BJ (cell line): ENCODE measurements around the gene RTN4R. TPM values are rescaled to one million over a fixed set of nuclear protein-coding genes. Genes with fewer than 3 reads are reported as not detected.

ENCODE experiments used
- CTCF ChIA-PET: fragments of 350-600 bp; formaldehyde crosslinking; extraction: SDS; loops from one replicate; lab custom pipeline; 2021; ENCODE audit warnings: antibody characterized with exemption, inconsistent platforms; lab: Yijun Ruan, JAX
- POLR2A ChIA-PET: fragments of 300-600 bp; sonication (Branson Sonifier 250); formaldehyde crosslinking; extraction: SDS; loops from one replicate; lab custom pipeline; 2021; ENCODE audit warnings: antibody characterized with exemption; lab: Charles Lee
- DNase-seq: peaks from one replicate; pipeline ENCODE4 v3.0.0-alpha.2; 2011; ENCODE audit warnings: low read depth
- H3K27me3 ChIP-seq: 2 replicates; pipeline ENCODE4 v1.6.0; 2011; ENCODE audit warnings: low read length; ENCODE audit not compliant: control insufficient read depth, insufficient read depth
- H3K36me3 ChIP-seq: 2 replicates; pipeline ENCODE4 v1.5.1; 2011; ENCODE audit warnings: low read length; ENCODE audit not compliant: control insufficient read depth, insufficient read depth
- H3K4me3 ChIP-seq: 2 replicates; pipeline ENCODE4 v1.5.1; 2011; ENCODE audit warnings: low read depth, mild to moderate bottlenecking, control low read depth, low read length
- polyA plus RNA-seq: library from polyadenylated mRNA; depleted of rRNA; stranded (reverse); fragments of >200 nt; gene quantifications from 2 replicates; pipeline ENCODE4 v1.2.3, GENCODE V29; 2011
- TF ChIP-seq, protein P1 (sequence below): IDR thresholded peaks from 2 replicates; pipeline ENCODE4 v1.5.1; 2011; ENCODE audit warnings: low read depth, mild to moderate bottlenecking, control low read depth, inconsistent platforms, low read length, moderate library complexity; ENCODE audit not compliant: insufficient read depth

Gene RTN4R
- polyA plus RNA-seq, 1 experiment: 0.77 TPM

DNA sequence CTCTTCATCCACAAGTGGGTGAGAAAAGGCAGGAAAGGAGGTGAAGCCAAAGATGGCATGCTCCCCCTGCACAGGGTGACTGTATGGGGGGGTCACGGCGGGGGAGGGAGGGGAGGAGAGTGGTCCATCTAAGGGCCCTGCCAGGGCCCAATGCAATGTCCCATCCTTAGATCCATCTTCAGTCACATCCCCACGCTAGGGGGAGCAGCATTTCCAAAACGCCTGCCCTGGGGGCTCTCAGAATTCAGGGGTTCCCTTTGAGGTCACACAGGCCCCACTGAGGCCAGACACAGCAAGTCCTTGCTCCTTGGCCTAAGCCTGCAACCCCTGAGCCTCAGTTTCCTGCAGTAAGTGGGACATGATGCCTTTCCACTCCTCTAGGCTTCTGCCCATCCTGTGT, 52.4 kb downstream of the RTN4R start:
- H3K27me3 ChIP-seq: no peaks in the 10 kb centered on the region; the same call in 1 of the 2 replicates
- ChIA-PET POLR2A (no interaction called here), CTCF (no interaction called here)
- DNase-seq: no peak
- H3K4me3 ChIP-seq: no peak overlapping the region
- H3K36me3 ChIP-seq: no peaks in the 10 kb centered on the region
- TF ChIP-seq, protein P1, sequence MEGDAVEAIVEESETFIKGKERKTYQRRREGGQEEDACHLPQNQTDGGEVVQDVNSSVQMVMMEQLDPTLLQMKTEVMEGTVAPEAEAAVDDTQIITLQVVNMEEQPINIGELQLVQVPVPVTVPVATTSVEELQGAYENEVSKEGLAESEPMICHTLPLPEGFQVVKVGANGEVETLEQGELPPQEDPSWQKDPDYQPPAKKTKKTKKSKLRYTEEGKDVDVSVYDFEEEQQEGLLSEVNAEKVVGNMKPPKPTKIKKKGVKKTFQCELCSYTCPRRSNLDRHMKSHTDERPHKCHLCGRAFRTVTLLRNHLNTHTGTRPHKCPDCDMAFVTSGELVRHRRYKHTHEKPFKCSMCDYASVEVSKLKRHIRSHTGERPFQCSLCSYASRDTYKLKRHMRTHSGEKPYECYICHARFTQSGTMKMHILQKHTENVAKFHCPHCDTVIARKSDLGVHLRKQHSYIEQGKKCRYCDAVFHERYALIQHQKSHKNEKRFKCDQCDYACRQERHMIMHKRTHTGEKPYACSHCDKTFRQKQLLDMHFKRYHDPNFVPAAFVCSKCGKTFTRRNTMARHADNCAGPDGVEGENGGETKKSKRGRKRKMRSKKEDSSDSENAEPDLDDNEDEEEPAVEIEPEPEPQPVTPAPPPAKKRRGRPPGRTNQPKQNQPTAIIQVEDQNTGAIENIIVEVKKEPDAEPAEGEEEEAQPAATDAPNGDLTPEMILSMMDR: 0 out of 2 replicates have a peak, but pooled peaks have one; percentile 12

DNA sequence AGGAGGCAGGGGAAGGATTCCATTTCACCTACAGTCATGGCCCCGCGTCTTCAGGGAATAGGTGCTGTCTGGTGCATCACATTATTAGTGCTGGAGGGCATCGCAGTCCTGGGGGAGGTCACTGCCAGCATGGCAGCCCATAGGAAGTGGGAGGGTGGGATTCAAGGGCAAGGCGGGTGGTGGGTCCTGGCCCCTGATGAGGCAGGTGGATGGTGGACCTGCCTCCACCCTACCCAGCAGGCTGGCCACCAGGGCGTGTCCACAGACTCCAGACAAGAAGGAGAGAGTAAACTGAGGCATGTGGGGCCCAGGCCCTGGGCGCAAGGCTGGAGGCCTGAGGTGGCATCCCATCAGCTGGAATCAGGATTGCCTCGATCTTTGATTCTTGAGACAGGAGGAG, 53.3 kb downstream of the RTN4R start:
- Histone ChIP-seq H3K4me3 (no peak overlapping the region), H3K27me3 (no peaks in the 10 kb centered on the region; the same call in 1 of the 2 replicates), H3K36me3 (no peaks in the 10 kb centered on the region)
- POLR2A ChIA-PET: no interaction called here
- no peak for DNase-seq
- TF ChIP-seq, protein P1: no peak
- CTCF ChIA-PET: no interaction called here

DNA sequence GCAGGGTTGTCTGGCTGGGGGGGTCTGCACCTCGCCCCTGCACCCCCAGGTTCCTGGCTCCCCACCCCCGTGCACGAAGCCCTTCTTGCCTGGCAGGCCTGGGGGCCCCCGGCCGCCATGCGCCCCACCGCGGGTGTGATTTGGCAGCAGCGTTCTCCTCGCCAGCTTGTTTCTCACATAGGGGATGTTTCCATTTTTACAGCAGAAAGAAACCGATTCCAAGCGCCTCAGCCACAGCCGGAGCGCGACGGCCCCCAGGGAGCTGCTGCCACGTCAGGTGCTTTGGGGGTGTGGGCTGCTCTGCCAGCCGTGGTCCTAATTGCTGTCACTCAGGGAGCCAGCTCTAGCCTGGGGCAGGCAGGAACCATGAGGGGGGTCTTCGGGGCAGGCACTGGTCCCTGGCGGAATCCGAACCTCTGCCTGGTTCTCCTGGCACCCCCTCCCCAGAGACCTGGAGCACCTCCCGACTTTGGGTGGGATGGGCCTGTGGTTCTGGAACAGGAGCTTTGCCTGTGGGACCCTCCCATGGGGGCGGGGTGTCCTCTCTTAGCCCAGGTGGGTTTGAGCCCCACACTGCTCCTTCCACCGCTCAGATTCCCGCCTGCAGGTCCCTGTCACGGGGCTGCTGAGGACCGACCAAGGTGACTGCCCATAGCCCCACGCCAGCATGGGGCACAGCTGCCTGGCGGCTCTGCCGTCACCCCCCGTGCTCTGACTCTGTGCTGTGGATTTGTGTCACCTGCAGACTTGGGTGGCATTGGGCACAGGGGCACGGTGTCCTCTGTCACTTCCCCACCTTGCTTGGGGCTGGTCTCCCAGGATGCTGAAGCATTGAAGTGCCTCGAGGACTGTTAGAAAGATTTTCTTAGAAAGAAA, 54.0 kb downstream of the RTN4R start:
- CTCF ChIA-PET: interaction anchor here (1.2 kb wide), 1 partner anchor 10 kb away, joined by 3 read pairs; no protein-coding TSS in a partner anchor
- no peaks in the 10 kb centered on the region; the same call in 1 of the 2 replicates for H3K36me3 ChIP-seq
- no peak overlapping the region for H3K4me3 ChIP-seq
- TF ChIP-seq, protein P1: no peak
- no peak for DNase-seq
- no peaks in the 10 kb centered on the region; the same call in 1 of the 2 replicates for H3K27me3 ChIP-seq
- POLR2A ChIA-PET: no interaction called here

- DNase-seq: no peak
- ChIA-PET POLR2A (no interaction called here), CTCF (interaction anchor here (1.2 kb wide), 1 partner anchor 9 kb away, joined by 3 read pairs; no protein-coding TSS in a partner anchor)
Measured at GRCh38 chr22:20212754-20213699, 55.1 kb downstream of the RTN4R start.

More at GRCh38 chr22:20212754-20213699, 55.1 kb downstream of the RTN4R start:
- Histone ChIP-seq H3K4me3 (no peak overlapping the region), H3K36me3 (no peaks in the 10 kb centered on the region; the same call in 1 of the 2 replicates), H3K27me3 (no peaks in the 10 kb centered on the region; the same call in 1 of the 2 replicates)
- TF ChIP-seq, protein P1: no peak
